DND-41 (cell line): ENCODE measurements around the gene S100A1.

Experiments
- EZH2 ChIP-seq: IDR thresholded peaks from 3 replicates; pipeline ENCODE4 v1.6.1; 2012; ENCODE audit warnings: borderline replicate concordance, low read depth, mild to moderate bottlenecking, moderate library complexity, low read length, inconsistent platforms; ENCODE audit not compliant: severe bottlenecking
- TF ChIP-seq, protein P1 (sequence below): IDR thresholded peaks from 2 replicates; pipeline ENCODE4 v1.5.1; 2012; ENCODE audit warnings: borderline replicate concordance, low read length, moderate library complexity, mild to moderate bottlenecking; ENCODE audit not compliant: poor library complexity, severe bottlenecking; ENCODE audit errors: extremely low read depth

DNA sequence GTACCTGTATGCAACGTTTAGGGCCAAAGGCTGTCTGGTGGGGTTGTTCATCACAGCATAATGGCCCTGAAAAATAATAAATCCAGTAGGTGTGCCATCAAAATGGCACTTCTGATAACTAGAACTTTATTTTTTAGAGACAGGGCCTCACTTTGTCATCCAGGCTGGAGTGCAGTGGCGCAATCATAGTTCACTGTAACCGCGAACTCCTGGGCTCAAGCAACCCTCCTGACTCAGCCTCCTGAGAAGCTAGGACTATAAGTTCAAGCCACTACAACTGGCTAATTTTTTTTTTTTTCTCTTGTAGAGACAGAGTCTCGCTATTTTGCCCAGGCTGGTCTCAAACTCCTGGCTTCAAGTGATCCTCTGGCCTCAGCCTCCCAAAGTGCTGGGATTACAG is 35.0 kb downstream of the S100A1 start:
- TF ChIP-seq, protein P1, sequence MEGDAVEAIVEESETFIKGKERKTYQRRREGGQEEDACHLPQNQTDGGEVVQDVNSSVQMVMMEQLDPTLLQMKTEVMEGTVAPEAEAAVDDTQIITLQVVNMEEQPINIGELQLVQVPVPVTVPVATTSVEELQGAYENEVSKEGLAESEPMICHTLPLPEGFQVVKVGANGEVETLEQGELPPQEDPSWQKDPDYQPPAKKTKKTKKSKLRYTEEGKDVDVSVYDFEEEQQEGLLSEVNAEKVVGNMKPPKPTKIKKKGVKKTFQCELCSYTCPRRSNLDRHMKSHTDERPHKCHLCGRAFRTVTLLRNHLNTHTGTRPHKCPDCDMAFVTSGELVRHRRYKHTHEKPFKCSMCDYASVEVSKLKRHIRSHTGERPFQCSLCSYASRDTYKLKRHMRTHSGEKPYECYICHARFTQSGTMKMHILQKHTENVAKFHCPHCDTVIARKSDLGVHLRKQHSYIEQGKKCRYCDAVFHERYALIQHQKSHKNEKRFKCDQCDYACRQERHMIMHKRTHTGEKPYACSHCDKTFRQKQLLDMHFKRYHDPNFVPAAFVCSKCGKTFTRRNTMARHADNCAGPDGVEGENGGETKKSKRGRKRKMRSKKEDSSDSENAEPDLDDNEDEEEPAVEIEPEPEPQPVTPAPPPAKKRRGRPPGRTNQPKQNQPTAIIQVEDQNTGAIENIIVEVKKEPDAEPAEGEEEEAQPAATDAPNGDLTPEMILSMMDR, result no peak
- no peak for TF ChIP-seq EZH2
